HCT116 (cell line): ENCODE measurements around the gene NRTN.

Experiments used
- CTCF ChIP-seq, 3 experiments: fragments of 200-600 bp in 1 of 3; sonication (generic) in 1 of 3; IDR thresholded peaks in 2 of 3; conservative IDR thresholded peaks in 1 of 3; 2 replicates each; pipeline ENCODE4 v1.5.1; 2012 to 2017; ENCODE audit warnings: low read depth in 2 of 3, low read length in 2 of 3, antibody characterized with exemption in 1 of 3, borderline replicate concordance in 1 of 3, control low read depth in 1 of 3, mild to moderate bottlenecking in 1 of 3, mixed read lengths in 1 of 3, mixed run types in 1 of 3, moderate library complexity in 1 of 3; ENCODE audit not compliant: insufficient read depth in 1 of 3
- FOSL1 ChIP-seq: IDR thresholded peaks from 2 replicates; pipeline ENCODE4 v1.6.1; 2012; ENCODE audit warnings: low read depth
- JUND ChIP-seq: IDR thresholded peaks from 2 replicates; pipeline ENCODE4 v1.6.1; 2012
- MAX ChIP-seq: IDR thresholded peaks from 2 replicates; pipeline ENCODE4 v1.6.1; 2012
- POLR2A ChIP-seq: IDR thresholded peaks from 2 replicates; pipeline ENCODE4 v1.7.0; 2011; ENCODE audit warnings: borderline replicate concordance; ENCODE audit not compliant: insufficient read depth, insufficient read length; ENCODE audit errors: extremely low read depth
- RAD21 ChIP-seq: IDR thresholded peaks from 2 replicates; pipeline ENCODE4 v1.6.1; 2012; ENCODE audit warnings: low read depth, mild to moderate bottlenecking
- SP1 ChIP-seq: IDR thresholded peaks from 2 replicates; pipeline ENCODE4 v1.6.1; 2012; ENCODE audit warnings: low read depth
- SRF ChIP-seq: IDR thresholded peaks from 2 replicates; pipeline ENCODE4 v1.6.1; 2012; ENCODE audit warnings: low read depth
- TCF7L2 ChIP-seq: IDR thresholded peaks from 2 replicates; pipeline ENCODE4 v1.7.0; 2011; ENCODE audit warnings: borderline replicate concordance, inconsistent platforms; ENCODE audit not compliant: insufficient read depth, insufficient read length; ENCODE audit errors: extremely low read depth
- ZNF274 ChIP-seq: fragments of 200-500 bp; sonication (Bioruptor generic); IDR thresholded peaks from 2 replicates; pipeline ENCODE4 v1.6.1; 2014; ENCODE audit warnings: mild to moderate bottlenecking, low read depth, low read length, inconsistent platforms
- TF ChIP-seq, protein P1 (sequence below): IDR thresholded peaks from 2 replicates; pipeline ENCODE4 v1.6.1; 2011; ENCODE audit warnings: mild to moderate bottlenecking, low read length, moderate library complexity; ENCODE audit not compliant: insufficient replicate concordance; ENCODE audit errors: extremely low read depth

GRCh38 chr19:5843295-5843927, 38.5 kb downstream of the NRTN start:
- no peak for TF ChIP-seq ZNF274
- TF ChIP-seq CTCF (IDR thresholded peaks at IDR 0.05 in 2 of 3, conservative IDR thresholded peaks at IDR 0.05 in 1 of 3; ENCODE audit: borderline replicate concordance in 1 of 3, insufficient read depth in 1 of 3, low read depth in 2 of 3, low read length in 2 of 3), result no peak
- TF ChIP-seq POLR2A, result no peak
- TF ChIP-seq JUND, result no peak
- TF ChIP-seq RAD21, result no peak
- no peak for TF ChIP-seq TCF7L2
- TF ChIP-seq SRF, result no peak
- TF ChIP-seq FOSL1, result no peak
- no peak for TF ChIP-seq SP1
- no peak for TF ChIP-seq MAX
- TF ChIP-seq, protein P1, sequence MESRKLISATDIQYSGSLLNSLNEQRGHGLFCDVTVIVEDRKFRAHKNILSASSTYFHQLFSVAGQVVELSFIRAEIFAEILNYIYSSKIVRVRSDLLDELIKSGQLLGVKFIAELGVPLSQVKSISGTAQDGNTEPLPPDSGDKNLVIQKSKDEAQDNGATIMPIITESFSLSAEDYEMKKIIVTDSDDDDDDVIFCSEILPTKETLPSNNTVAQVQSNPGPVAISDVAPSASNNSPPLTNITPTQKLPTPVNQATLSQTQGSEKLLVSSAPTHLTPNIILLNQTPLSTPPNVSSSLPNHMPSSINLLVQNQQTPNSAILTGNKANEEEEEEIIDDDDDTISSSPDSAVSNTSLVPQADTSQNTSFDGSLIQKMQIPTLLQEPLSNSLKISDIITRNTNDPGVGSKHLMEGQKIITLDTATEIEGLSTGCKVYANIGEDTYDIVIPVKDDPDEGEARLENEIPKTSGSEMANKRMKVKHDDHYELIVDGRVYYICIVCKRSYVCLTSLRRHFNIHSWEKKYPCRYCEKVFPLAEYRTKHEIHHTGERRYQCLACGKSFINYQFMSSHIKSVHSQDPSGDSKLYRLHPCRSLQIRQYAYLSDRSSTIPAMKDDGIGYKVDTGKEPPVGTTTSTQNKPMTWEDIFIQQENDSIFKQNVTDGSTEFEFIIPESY, result no peak
